HG03571 (cell line): ENCODE data around the gene PCDHA6.
"Not testable (repeated sequence)": the region's sequence is repeated elsewhere in the genome, so short reads cannot be mapped to it uniquely, and the experiment has no call there.

ENCODE experiments used
- ATAC-seq: cut with Tn5 transposase; IDR thresholded peaks from one replicate; pipeline ENCODE4 v1.9.1; 2021; ENCODE audit not compliant: unreplicated experiment

Gene PCDHA6

DNA sequence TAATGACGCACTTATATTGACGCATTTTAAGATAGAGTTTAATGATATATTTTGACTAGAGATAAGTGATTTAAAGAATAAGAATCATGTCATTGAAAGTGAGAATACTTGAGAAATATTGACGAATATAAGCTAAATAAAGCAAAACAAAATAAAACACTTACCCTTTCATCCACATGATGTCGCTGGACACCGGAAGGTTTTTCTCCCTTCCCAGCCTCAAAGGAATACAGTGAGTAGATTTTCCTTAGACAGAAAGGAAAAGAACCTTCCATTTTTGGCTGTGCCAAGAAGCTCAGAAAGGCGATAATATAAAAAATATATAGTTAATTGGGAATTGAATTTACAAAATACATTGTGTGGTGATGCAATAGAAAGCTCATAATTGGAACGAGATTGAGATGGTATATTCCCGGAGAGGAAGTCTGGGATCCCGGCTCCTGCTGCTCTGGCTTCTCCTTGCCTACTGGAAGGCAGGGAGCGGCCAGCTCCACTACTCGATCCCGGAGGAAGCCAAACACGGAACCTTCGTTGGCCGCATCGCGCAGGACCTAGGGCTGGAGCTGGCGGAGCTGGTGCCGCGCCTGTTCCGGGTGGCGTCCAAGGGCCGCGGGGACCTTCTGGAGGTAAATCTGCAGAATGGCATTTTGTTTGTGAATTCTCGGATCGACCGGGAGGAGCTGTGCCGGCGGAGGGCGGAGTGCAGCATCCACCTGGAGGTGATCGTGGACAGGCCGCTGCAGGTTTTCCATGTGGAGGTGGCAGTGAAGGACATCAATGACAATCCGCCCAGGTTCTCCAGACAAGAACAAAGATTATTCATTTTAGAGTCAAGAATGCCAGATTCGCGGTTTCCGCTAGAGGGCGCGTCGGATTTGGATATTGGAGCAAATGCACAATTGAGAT lies 6.1 kb upstream of the PCDHA6 start, which contains the start of gene PCDHA5:
PCDHA5 (plus strand) TSS at position 239 of the 906 bp plus-strand sequence.
- no peak for ATAC-seq

DNA sequence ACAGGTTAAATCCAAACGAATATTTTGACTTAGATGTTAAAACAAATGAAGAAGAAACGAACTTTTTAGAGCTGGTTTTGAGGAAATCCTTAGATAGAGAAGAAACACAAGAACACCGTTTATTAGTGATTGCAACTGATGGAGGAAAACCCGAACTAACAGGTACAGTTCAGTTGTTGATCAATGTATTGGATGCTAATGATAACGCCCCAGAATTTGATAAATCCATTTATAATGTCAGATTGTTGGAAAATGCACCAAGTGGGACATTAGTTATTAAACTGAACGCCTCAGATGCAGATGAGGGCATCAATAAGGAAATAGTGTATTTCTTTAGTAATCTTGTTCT lies 5.5 kb upstream of the PCDHA6 start:
- no peak for ATAC-seq

DNA sequence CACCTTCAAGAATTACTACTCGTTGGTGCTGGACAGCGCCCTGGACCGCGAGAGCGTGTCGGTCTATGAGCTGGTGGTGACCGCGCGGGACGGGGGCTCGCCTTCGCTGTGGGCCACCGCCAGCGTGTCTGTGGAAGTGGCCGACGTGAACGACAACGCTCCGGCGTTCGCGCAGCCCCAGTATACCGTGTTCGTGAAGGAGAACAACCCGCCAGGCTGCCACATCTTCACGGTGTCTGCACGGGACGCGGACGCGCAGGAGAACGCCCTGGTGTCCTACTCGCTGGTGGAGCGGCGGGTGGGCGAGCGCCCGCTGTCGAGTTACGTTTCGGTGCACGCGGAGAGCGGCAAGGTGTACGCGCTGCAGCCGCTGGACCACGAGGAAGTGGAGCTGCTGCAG lies 4.8 kb upstream of the PCDHA6 start:
- ATAC-seq, result not testable (repeated sequence)

DNA sequence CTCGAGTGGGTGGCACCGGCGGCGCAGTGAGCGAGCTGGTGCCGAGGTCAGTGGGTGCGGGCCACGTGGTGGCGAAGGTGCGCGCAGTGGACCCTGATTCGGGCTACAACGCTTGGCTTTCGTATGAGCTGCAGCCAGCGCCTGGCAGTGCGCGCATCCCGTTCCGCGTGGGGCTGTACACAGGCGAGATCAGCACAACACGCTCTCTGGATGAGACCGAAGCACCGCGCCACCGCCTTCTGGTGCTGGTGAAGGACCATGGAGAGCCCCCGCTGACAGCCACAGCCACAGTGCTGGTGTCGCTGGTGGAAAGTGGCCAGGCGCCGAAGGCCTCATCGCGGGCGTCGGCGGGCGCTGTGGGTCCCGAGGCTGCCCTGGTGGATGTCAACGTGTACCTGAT lies 4.3 kb upstream of the PCDHA6 start:
- ATAC-seq, result no peak

DNA sequence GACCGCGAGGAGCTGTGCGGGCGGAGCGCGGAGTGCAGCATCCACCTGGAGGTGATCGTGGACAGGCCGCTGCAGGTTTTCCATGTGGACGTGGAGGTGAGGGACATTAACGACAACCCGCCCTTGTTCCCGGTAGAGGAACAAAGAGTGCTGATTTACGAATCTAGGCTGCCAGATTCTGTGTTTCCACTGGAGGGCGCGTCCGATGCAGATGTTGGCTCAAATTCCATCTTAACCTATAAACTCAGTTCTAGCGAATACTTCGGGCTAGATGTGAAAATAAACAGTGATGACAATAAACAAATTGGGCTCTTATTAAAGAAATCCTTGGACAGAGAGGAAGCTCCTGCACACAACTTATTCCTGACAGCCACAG lies 590 bp downstream of the PCDHA6 start:
- no peak for ATAC-seq

DNA sequence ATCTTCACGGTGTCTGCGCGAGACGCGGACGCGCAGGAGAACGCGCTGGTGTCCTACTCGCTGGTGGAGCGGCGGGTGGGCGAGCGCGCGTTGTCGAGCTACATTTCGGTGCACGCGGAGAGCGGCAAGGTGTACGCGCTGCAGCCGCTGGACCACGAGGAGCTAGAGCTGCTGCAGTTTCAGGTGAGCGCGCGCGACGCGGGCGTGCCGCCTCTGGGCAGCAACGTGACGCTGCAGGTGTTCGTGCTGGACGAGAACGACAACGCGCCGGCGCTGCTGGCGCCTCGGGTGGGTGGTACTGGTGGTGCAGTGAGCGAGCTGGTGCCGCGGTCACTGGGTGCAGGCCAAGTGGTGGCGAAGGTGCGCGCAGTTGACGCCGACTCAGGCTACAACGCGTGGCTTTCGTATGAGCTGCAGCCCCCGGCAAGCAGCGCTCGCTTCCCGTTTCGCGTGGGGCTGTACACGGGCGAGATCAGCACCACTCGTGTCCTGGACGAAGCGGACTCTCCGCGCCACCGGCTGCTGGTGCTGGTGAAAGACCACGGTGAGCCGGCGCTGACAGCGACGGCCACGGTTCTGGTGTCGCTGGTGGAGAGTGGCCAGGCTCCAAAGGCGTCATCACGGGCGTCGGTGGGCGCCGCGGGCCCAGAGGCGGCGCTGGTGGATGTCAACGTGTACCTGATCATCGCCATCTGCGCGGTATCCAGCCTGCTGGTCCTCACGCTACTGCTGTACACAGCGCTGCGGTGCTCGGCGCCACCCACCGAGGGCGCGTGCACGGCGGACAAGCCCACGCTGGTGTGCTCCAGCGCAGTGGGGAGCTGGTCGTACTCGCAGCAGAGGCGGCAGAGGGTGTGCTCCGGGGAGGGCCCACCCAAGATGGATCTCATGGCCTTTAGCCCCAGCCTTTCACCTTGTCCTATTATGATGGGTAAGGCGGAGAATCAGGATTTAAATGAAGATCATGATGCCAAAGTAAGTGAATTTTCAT lies 2.0 kb downstream of the PCDHA6 start:
- not testable (repeated sequence) for ATAC-seq

DNA sequence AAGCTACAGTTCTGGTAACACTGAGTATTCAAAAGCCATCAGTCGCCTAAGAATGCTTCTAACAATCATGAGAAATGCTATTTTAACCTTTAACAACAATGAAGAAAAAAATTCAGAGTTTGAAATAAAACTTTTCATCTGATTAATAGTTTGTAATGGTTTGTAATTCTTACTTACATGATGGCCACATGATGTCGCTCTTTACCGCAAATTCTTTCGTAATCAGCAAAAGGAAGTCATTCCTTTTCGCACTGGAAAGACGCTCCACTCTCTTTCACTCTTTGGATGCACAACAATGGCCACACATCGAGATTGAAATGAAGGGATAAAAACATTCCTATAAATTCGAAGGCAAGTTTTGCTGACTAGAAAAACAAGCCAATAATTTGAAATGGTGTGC lies 6.2 kb downstream of the PCDHA6 start, which contains the start of gene PCDHA7:
PCDHA7 (plus strand) TSS at position 277 of the 400 bp plus-strand sequence; CDS start at position 392, 115 bp downstream.
- ATAC-seq, result no peak

DNA sequence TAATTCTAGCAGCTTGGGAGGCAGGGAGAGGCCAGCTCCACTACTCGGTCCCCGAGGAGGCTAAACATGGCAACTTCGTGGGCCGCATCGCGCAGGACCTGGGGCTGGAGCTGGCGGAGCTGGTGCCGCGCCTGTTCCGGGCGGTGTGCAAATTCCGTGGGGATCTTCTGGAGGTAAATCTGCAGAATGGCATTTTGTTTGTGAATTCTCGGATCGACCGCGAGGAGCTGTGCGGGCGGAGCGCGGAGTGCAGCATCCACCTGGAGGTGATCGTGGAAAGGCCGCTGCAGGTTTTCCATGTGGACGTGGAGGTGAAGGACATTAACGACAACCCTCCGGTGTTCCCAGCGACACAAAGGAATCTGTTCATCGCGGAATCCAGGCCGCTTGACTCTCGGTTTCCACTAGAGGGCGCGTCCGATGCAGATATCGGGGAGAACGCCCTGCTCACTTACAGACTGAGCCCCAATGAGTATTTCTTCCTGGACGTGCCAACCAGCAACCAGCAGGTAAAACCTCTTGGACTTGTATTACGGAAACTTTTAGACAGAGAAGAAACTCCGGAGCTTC lies 6.8 kb downstream of the PCDHA6 start:
- ATAC-seq, result not testable (repeated sequence)

DNA sequence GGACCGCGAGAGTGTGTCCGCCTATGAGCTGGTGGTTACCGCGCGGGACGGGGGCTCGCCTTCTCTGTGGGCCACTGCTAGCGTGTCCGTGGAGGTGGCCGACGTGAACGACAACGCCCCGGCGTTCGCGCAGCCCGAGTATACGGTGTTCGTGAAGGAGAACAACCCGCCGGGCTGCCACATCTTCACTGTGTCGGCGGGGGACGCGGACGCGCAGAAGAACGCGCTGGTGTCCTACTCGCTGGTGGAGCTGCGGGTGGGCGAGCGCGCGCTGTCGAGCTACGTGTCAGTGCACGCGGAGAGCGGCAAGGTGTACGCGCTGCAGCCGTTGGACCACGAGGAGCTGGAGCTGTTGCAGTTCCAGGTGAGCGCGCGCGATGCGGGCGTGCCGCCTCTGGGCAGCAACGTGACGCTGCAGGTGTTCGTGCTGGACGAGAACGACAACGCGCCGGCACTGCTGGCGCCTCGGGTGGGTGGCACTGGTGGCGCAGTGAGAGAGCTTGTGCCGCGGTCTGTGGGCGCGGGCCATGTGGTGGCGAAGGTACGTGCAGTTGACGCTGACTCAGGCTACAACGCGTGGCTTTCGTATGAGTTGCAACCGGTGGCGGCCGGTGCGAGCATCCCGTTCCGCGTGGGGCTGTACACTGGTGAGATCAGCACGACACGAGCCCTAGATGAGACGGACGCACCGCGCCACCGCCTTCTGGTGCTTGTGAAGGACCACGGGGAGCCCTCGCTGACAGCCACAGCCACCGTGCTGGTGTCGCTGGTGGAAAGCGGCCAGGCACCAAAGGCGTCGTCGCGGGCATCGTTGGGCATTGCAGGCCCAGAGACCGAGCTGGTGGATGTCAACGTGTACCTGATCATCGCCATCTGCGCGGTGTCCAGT lies 8.1 kb downstream of the PCDHA6 start:
- no peak for ATAC-seq

DNA sequence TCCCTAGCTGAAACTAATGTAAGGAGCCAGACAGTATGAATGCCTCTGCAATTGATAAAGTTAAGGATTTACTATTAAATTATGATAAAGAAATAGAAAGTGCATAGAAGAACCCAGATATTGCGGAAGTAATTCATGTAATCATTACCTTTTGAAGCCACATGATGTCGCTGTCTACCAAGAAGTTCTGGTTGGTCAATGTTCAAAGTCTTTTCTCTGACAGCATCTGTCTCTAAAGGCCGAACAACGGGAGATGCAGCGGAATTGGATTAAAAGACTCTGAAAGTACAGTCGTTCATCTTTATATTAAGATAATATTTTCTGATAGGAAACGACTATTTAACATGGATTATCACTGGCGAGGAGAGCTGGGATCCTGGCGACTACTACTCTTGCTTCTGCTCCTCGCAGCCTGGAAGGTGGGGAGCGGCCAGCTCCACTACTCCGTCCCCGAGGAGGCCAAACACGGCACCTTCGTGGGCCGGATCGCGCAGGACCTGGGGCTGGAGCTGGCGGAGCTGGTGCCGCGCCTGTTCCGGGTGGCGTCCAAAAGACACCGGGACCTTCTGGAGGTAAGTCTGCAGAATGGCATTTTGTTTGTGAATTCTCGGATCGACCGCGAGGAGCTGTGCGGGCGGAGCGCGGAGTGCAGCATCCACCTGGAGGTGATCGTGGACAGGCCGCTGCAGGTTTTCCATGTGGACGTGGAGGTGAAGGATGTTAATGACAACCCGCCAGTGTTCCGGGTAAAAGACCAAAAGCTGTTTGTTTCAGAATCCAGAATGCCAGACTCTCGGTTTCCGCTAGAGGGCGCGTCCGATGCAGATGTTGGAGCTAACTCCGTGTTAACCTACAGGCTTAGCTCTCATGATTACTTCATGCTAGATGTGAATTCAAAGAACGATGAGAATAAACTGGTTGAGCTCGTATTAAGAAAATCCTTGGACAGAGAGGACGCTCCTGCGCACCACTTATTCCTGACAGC lies 13.5 kb downstream of the PCDHA6 start, which contains the start of gene PCDHA8:
PCDHA8 (plus strand) TSS at position 210 of the 985 bp plus-strand sequence; CDS start at position 345, 135 bp downstream.
- no peak for ATAC-seq

DNA sequence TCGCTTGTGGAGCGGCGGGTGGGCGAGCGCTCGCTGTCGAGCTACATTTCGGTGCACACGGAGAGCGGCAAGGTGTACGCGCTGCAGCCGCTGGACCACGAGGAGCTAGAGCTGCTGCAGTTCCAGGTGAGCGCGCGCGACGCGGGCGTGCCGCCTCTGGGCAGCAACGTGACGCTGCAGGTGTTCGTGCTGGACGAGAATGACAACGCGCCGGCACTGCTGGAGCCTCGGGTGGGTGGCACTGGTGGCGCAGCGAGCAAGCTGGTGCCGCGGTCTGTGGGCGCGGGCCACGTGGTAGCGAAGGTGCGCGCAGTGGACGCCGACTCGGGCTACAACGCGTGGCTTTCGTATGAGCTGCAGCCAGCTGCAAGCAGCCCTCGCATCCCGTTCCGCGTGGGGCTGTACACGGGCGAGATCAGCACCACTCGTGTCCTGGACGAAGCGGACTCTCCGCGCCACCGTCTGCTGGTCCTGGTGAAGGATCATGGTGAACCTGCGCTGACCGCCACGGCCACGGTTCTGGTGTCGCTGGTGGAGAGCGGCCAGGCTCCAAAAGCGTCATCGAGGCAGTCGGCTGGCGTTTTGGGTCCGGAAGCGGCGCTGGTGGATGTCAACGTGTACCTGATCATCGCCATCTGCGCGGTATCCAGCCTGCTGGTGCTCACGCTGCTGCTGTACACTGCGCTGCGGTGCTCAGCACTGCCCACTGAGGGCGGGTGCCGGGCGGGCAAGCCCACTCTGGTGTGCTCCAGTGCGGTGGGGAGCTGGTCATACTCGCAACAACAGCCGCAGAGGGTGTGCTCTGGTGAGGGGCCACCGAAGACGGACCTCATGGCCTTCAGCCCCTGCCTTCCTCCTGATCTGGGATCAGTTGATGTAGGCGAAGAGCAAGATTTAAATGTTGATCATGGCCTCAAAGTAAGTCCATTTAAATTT lies 15.3 kb downstream of the PCDHA6 start:
- ATAC-seq, result no peak

DNA sequence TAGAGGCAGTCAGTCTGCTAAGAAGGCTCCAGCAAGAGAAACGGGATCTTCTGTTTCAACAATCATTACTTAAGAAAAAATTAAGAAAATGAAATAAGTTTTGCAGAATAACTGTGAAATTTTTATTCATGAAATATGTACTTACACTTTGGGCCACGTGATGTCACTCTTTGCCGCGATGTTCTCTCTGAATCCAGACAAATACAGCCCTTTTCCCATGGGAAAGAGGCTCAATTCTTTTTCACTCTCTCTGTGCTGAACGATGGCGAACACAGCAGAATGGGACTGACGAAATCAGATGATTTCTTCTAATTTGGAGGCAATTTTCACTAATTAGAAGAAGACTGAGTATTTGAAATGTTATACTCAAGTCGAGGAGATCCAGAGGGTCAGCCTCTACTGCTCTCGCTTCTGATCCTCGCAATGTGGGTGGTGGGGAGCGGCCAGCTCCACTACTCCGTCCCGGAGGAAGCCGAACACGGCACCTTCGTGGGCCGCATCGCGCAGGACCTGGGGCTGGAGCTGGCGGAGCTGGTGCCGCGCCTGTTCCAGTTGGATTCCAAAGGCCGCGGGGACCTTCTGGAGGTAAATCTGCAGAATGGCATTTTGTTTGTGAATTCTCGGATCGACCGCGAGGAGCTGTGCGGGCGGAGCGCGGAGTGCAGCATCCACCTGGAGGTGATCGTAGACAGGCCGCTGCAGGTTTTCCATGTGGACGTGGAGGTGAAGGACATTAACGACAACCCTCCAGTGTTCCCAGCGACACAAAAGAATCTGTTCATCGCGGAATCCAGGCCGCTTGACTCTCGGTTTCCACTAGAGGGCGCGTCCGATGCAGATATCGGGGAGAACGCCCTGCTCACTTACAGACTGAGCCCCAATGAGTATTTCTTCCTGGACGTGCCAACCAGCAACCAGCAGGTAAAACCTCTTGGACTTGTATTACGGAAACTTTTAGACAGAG lies 20.7 kb downstream of the PCDHA6 start, which contains the start of gene PCDHA9:
PCDHA9 (plus strand) TSS at position 244 of the 964 bp plus-strand sequence; CDS start at position 358, 114 bp downstream.
- not testable (repeated sequence) for ATAC-seq

DNA sequence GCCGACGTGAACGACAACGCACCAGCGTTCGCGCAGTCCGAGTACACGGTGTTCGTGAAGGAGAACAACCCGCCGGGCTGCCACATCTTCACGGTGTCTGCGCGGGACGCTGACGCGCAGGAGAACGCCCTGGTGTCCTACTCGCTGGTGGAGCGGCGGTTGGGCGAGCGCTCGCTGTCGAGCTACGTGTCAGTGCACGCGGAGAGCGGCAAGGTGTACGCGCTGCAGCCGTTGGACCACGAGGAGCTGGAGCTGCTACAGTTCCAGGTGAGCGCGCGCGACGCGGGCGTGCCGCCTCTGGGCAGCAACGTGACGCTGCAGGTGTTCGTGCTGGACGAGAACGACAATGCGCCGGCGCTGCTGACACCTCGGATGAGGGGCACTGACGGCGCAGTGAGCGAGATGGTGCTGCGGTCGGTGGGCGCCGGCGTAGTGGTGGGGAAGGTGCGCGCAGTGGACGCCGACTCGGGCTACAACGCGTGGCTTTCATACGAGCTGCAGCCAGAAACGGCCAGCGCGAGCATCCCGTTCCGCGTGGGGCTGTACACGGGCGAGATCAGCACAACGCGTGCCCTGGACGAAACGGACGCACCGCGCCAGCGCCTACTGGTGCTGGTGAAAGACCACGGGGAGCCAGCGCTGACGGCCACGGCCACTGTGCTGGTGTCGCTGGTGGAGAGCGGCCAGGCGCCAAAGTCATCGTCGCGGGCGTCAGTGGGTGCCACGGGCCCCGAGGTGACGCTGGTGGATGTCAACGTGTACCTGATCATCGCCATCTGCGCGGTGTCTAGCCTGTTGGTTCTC lies 22.3 kb downstream of the PCDHA6 start:
- ATAC-seq, result not testable (repeated sequence)

DNA sequence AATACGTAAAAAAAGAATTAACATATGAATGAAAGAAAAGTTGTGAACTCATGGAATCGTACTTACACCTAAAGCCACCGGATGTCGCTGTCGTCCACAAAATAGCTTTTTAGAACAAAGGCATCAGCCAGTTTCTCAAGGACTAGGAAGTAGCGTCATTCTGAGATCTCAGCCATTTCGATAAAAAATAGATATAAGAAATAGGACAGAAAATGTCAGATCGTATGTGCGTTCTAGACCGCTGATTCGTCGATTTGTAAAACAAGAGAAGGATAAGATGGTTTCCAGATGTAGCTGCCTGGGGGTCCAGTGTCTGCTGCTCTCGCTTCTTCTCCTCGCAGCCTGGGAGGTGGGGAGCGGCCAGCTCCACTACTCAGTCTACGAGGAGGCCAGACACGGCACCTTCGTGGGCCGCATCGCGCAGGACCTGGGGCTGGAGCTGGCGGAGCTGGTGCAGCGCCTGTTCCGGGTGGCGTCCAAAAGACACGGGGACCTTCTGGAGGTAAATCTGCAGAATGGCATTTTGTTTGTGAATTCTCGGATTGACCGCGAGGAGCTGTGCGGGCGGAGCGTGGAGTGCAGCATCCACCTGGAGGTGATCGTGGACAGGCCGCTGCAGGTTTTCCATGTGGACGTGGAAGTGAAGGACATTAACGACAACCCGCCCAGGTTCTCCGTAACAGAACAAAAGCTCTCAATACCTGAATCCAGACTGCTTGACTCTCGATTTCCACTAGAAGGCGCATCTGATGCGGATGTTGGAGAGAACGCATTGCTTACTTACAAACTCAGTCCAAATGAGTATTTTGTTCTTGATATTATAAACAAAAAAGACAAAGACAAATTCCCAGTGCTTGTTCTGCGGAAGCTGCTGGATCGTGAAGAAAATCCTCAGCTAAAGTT lies 28.3 kb downstream of the PCDHA6 start, which contains the start of gene PCDHA10:
PCDHA10 (plus strand) TSS at position 126 of the 903 bp plus-strand sequence; CDS start at position 278, 152 bp downstream.
- ATAC-seq, result no peak
